Activated T-helper 17 cell treated with anti-CD3 and anti-CD28 coated beads, Interleukin-2, amount 50 U/mL, for 72 hours (primary cell): ENCODE results near the gene ZIC2. TPM values are rescaled to one million over a fixed set of nuclear protein-coding genes. Genes with fewer than 3 reads are reported as not detected.

Experiments
- ATAC-seq: fragments of 150-1000 bp; cut with Tn5 transposase; replicated peaks from 2 replicates; pipeline ENCODE4 v1.10.0; 2021; ENCODE audit warnings: mild to moderate bottlenecking, moderate library complexity
- H3K27ac Mint-ChIP-seq: one replicate; pipeline ENCODE4 v1.8.0; 2022; ENCODE audit warnings: mixed read lengths
- H3K27me3 Mint-ChIP-seq: one replicate; pipeline ENCODE4 v1.8.0; 2022; ENCODE audit warnings: mixed read lengths
- H3K36me3 Mint-ChIP-seq: one replicate; pipeline ENCODE4 v1.8.0; 2022; ENCODE audit warnings: low read depth, mild to moderate bottlenecking, mixed read lengths
- H3K4me1 Mint-ChIP-seq: one replicate; pipeline ENCODE4 v1.8.0; 2022; ENCODE audit warnings: mixed read lengths
- H3K4me3 Mint-ChIP-seq: one replicate; pipeline ENCODE4 v1.8.0; 2022; ENCODE audit warnings: mild to moderate bottlenecking, mixed read lengths
- H3K9me3 Mint-ChIP-seq: one replicate; pipeline ENCODE4 v1.8.0; 2022; ENCODE audit warnings: mixed read lengths
- total RNA-seq, 2 donors: library from RNA; stranded (reverse); gene quantifications; one replicate each; pipeline ENCODE4 v1.2.3, GENCODE V29; 2022

ZIC2 gene
- total RNA-seq, 2 donors from 2014 or later = 0.84 TPM; not detected in 1

GRCh38 chr13:99955107-99955746, 26.4 kb upstream of the ZIC2 start:
- Mint-ChIP-seq H3K27me3 (peaks cover 59% of the 10 kb centered on the region), H3K36me3 (no peaks in the 10 kb centered on the region), H3K4me1 (peaks cover 5% of the 10 kb centered on the region), H3K27ac (no peak overlapping the region), H3K9me3 (no peaks in the 10 kb centered on the region), H3K4me3 (no peak overlapping the region)
- ATAC-seq = no peak

- ATAC-seq = no peak
- Mint-ChIP-seq H3K4me3 (peak overlapping the region; percentile 50), H3K4me1 (peaks cover 5% of the 10 kb centered on the region), H3K27me3 (peaks cover 63% of the 10 kb centered on the region), H3K27ac (no peak overlapping the region), H3K36me3 (no peaks in the 10 kb centered on the region), H3K9me3 (no peaks in the 10 kb centered on the region)
Measured at GRCh38 chr13:99955747-99956472, 25.7 kb upstream of the ZIC2 start.

- Mint-ChIP-seq H3K27me3 (peaks cover 65% of the 10 kb centered on the region), H3K4me3 (peak overlapping the region; percentile 50), H3K4me1 (peaks cover 5% of the 10 kb centered on the region), H3K27ac (no peak overlapping the region), H3K36me3 (no peaks in the 10 kb centered on the region), H3K9me3 (no peaks in the 10 kb centered on the region)
- no peak for ATAC-seq
Measured at GRCh38 chr13:99956473-99957349, 24.9 kb upstream of the ZIC2 start.

- Mint-ChIP-seq H3K9me3 (no peaks in the 10 kb centered on the region), H3K4me1 (peaks cover 5% of the 10 kb centered on the region), H3K36me3 (no peaks in the 10 kb centered on the region), H3K27ac (no peak overlapping the region), H3K4me3 (peak overlapping the region; percentile 50), H3K27me3 (peaks cover 63% of the 10 kb centered on the region)
- ATAC-seq = no peak
Measured at GRCh38 chr13:99958406-99959126, 23.0 kb upstream of the ZIC2 start.

GRCh38 chr13:99959127-99959539, 22.5 kb upstream of the ZIC2 start:
- no peaks in the 10 kb centered on the region for H3K9me3 Mint-ChIP-seq
- no peak overlapping the region for H3K4me3 Mint-ChIP-seq
- peaks cover 5% of the 10 kb centered on the region for H3K4me1 Mint-ChIP-seq
- peaks cover 59% of the 10 kb centered on the region for H3K27me3 Mint-ChIP-seq
- ATAC-seq = no peak
- no peak overlapping the region for H3K27ac Mint-ChIP-seq
- H3K36me3 Mint-ChIP-seq = no peaks in the 10 kb centered on the region

- peaks cover 64% of the 10 kb centered on the region for H3K27me3 Mint-ChIP-seq
- H3K4me1 Mint-ChIP-seq = peaks cover 5% of the 10 kb centered on the region
- no peak overlapping the region for H3K4me3 Mint-ChIP-seq
- no peaks in the 10 kb centered on the region for H3K36me3 Mint-ChIP-seq
- no peaks in the 10 kb centered on the region for H3K9me3 Mint-ChIP-seq
- no peak for ATAC-seq
- no peak overlapping the region for H3K27ac Mint-ChIP-seq
Measured at GRCh38 chr13:99959540-99960230, 21.9 kb upstream of the ZIC2 start.

GRCh38 chr13:99960663-99961311, 20.8 kb upstream of the ZIC2 start:
- peaks cover 5% of the 10 kb centered on the region for H3K4me1 Mint-ChIP-seq
- H3K9me3 Mint-ChIP-seq = no peaks in the 10 kb centered on the region
- H3K27me3 Mint-ChIP-seq = peaks cover 66% of the 10 kb centered on the region
- H3K36me3 Mint-ChIP-seq = no peaks in the 10 kb centered on the region
- no peak overlapping the region for H3K4me3 Mint-ChIP-seq
- no peak overlapping the region for H3K27ac Mint-ChIP-seq
- ATAC-seq = no peak

- no peak for ATAC-seq
- H3K36me3 Mint-ChIP-seq = no peaks in the 10 kb centered on the region
- no peak overlapping the region for H3K4me3 Mint-ChIP-seq
- H3K27ac Mint-ChIP-seq = no peak overlapping the region
- no peaks in the 10 kb centered on the region for H3K9me3 Mint-ChIP-seq
- peaks cover 67% of the 10 kb centered on the region for H3K27me3 Mint-ChIP-seq
- peaks cover 5% of the 10 kb centered on the region for H3K4me1 Mint-ChIP-seq
Measured at GRCh38 chr13:99961636-99962035, 19.9 kb upstream of the ZIC2 start.

GRCh38 chr13:99962242-99962641, 19.3 kb upstream of the ZIC2 start:
- no peak overlapping the region for H3K4me3 Mint-ChIP-seq
- no peaks in the 10 kb centered on the region for H3K9me3 Mint-ChIP-seq
- H3K36me3 Mint-ChIP-seq = peaks cover under 1% of the 10 kb centered on the region
- peaks cover 5% of the 10 kb centered on the region for H3K4me1 Mint-ChIP-seq
- ATAC-seq = no peak
- no peak overlapping the region for H3K27ac Mint-ChIP-seq
- peaks cover 66% of the 10 kb centered on the region for H3K27me3 Mint-ChIP-seq

GRCh38 chr13:99963816-99964339, 17.7 kb upstream of the ZIC2 start:
- ATAC-seq = no peak
- Mint-ChIP-seq H3K36me3 (peaks cover 9% of the 10 kb centered on the region), H3K4me3 (no peak overlapping the region), H3K9me3 (no peaks in the 10 kb centered on the region), H3K27me3 (peaks cover 60% of the 10 kb centered on the region), H3K27ac (no peak overlapping the region), H3K4me1 (peaks cover 4% of the 10 kb centered on the region)

- ATAC-seq = no peak
Measured at GRCh38 chr13:99965329-99966000, 16.1 kb upstream of the ZIC2 start.

GRCh38 chr13:99966064-99966805, 15.3 kb upstream of the ZIC2 start:
- ATAC-seq = no peak
- H3K4me1 Mint-ChIP-seq = peaks cover 10% of the 10 kb centered on the region
- H3K27me3 Mint-ChIP-seq = peaks cover 53% of the 10 kb centered on the region
- peaks cover 22% of the 10 kb centered on the region for H3K36me3 Mint-ChIP-seq
- no peak overlapping the region for H3K4me3 Mint-ChIP-seq
- H3K27ac Mint-ChIP-seq = no peak overlapping the region
- H3K9me3 Mint-ChIP-seq = no peaks in the 10 kb centered on the region

More at GRCh38 chr13:99965329-99966000, 16.1 kb upstream of the ZIC2 start:
- Mint-ChIP-seq H3K27ac (no peak overlapping the region), H3K27me3 (peaks cover 61% of the 10 kb centered on the region), H3K4me1 (peaks cover 10% of the 10 kb centered on the region), H3K4me3 (no peak overlapping the region), H3K36me3 (peaks cover 22% of the 10 kb centered on the region), H3K9me3 (no peaks in the 10 kb centered on the region)
